H1 (cell line): Measurements from ENCODE around the gene BLTP3B. TPM values are rescaled to one million over a fixed set of nuclear protein-coding genes. Genes with fewer than 3 reads are reported as not detected.

Experiments used
- CTCF ChIA-PET: fragments of 300-600 bp; sonication (Branson Sonifier 250); formaldehyde crosslinking; loops from one replicate; lab custom pipeline; 2021; ENCODE audit not compliant: partially characterized antibody; lab: Charles Lee
- POLR2A ChIA-PET: fragments of 300-600 bp; sonication (Branson Sonifier 250); formaldehyde crosslinking; loops from one replicate; lab custom pipeline; 2021; ENCODE audit warnings: inconsistent platforms; ENCODE audit not compliant: partially characterized antibody; lab: Charles Lee
- DNase-seq, 2 experiments: peaks; one replicate each; pipeline versions ENCODE4 v3.0.0 to v3.0.0-alpha.2; 2010 to 2022; ENCODE audit warnings: low spot score in 2 of 2, low read depth in 1 of 2, mixed read lengths in 1 of 2
- FAIRE-seq: peaks from 2 replicates; lab custom pipeline; 2011; peaks lifted over from hg19 to GRCh38; lab: Jason Lieb, UNC
- H2AFZ ChIP-seq: 2 replicates; pipeline ENCODE4 v1.8.1; 2012; ENCODE audit warnings: low read length, inconsistent platforms
- H2AK5ac ChIP-seq: 2 replicates; pipeline ENCODE4 v1.6.1; 2013; ENCODE audit warnings: low read depth, low read length
- H2BK120ac ChIP-seq: replicated peaks from 2 replicates; pipeline ENCODE3; 2013; ENCODE audit warnings: low read depth, low read length, inconsistent platforms
- H2BK12ac ChIP-seq: 2 replicates; pipeline ENCODE4 v1.6.1; 2013; ENCODE audit warnings: low read depth, low read length
- H2BK15ac ChIP-seq: 2 replicates; pipeline ENCODE4 v1.6.1; 2013; ENCODE audit warnings: low read length
- H2BK20ac ChIP-seq: 2 replicates; pipeline ENCODE4 v1.6.1; 2013; ENCODE audit warnings: low read length
- H2BK5ac ChIP-seq: 2 replicates; pipeline ENCODE4 v1.6.1; 2013; ENCODE audit warnings: low read depth, low read length
- H3K14ac ChIP-seq: 2 replicates; pipeline ENCODE4 v1.6.1; 2013; ENCODE audit warnings: inconsistent platforms; ENCODE audit not compliant: insufficient read length
- H3K18ac ChIP-seq: 2 replicates; pipeline ENCODE4 v1.6.1; 2013; ENCODE audit warnings: low read length; ENCODE audit errors: extremely low read depth
- H3K23ac ChIP-seq: 2 replicates; pipeline ENCODE4 v1.6.1; 2013; ENCODE audit warnings: inconsistent platforms; ENCODE audit not compliant: insufficient read length
- H3K23me2 ChIP-seq: 2 replicates; pipeline ENCODE4 v1.6.1; 2013; ENCODE audit warnings: low read depth, low read length
- H3K27ac ChIP-seq: 2 replicates; pipeline ENCODE4 v1.6.1; 2011; ENCODE audit warnings: low read depth, low read length, inconsistent platforms
- H3K27me3 ChIP-seq, 4 experiments: replicated peaks in 1 of 4; 1 replicate in 1 of 4; 2 replicates in 3 of 4; pipeline versions ENCODE4 v1.6.1 to v1.8.1; 2011 to 2013; ENCODE audit warnings: low read length in 3 of 4, mild to moderate bottlenecking in 3 of 4, inconsistent platforms in 2 of 4, mixed read lengths in 2 of 4, moderate library complexity in 1 of 4; ENCODE audit not compliant: control insufficient read depth in 3 of 4, insufficient read depth in 3 of 4; ENCODE audit errors: extremely low read depth in 1 of 4
- H3K36me3 ChIP-seq, 4 experiments: 2 replicates each; pipeline versions ENCODE4 v1.6.1 to v1.8.1; 2011 to 2013; ENCODE audit warnings: mild to moderate bottlenecking in 4 of 4, low read length in 3 of 4, moderate library complexity in 2 of 4, control low read depth in 1 of 4, inconsistent platforms in 1 of 4; ENCODE audit not compliant: insufficient read depth in 4 of 4, control insufficient read depth in 2 of 4
- H3K4ac ChIP-seq: replicated peaks from 2 replicates; pipeline ENCODE3; 2013; ENCODE audit warnings: low read length, low read depth, mixed read lengths, inconsistent platforms; ENCODE audit not compliant: insufficient read length
- H3K4me1 ChIP-seq, 4 experiments: replicated peaks in 1 of 4; 1 replicate in 1 of 4; 2 replicates in 3 of 4; pipeline versions ENCODE4 v1.6.1 to v1.8.1; 2011 to 2013; ENCODE audit warnings: low read length in 3 of 4, inconsistent platforms in 2 of 4, mixed read lengths in 1 of 4; ENCODE audit not compliant: insufficient read depth in 4 of 4, control insufficient read depth in 3 of 4
- H3K4me2 ChIP-seq, 2 experiments: 2 replicates each; pipeline versions ENCODE4 v1.6.1 to v1.8.1; 2011 to 2013; ENCODE audit warnings: low read depth in 2 of 2, low read length in 2 of 2, control low read depth in 1 of 2, inconsistent platforms in 1 of 2, mild to moderate bottlenecking in 1 of 2; ENCODE audit not compliant: insufficient read depth in 1 of 2
- H3K4me3 ChIP-seq, 4 experiments: fragments of 200-600, 300-600 bp in 1 of 4; sonication (generic), shearing (Covaris generic), sonication (Bioruptor Twin) in 1 of 4; 2 replicates each; pipeline versions ENCODE4 v1.5.1 to v1.8.1; 2011 to 2016; ENCODE audit warnings: low read length in 4 of 4, low read depth in 3 of 4, control low read depth in 2 of 4, inconsistent platforms in 2 of 4, mild to moderate bottlenecking in 2 of 4, mixed read lengths in 1 of 4, moderate library complexity in 1 of 4; ENCODE audit not compliant: insufficient read depth in 2 of 4; ENCODE audit errors: extremely low read depth in 1 of 4
- H3K56ac ChIP-seq: replicated peaks from 2 replicates; pipeline ENCODE3; 2013; ENCODE audit warnings: low read depth, mild to moderate bottlenecking, mixed read lengths, low read length, inconsistent platforms; ENCODE audit not compliant: insufficient read length
- H3K79me1 ChIP-seq: 2 replicates; pipeline ENCODE4 v1.6.1; 2013; ENCODE audit warnings: low read depth, low read length, control low read depth
- H3K79me2 ChIP-seq, 2 experiments: 2 replicates each; pipeline versions ENCODE4 v1.6.1 to v1.8.1; 2012 to 2013; ENCODE audit warnings: low read length in 2 of 2, mild to moderate bottlenecking in 2 of 2, inconsistent platforms in 1 of 2; ENCODE audit not compliant: insufficient read depth in 2 of 2, control insufficient read depth in 1 of 2
- H3K9ac ChIP-seq, 4 experiments: replicated peaks in 1 of 4; 1 replicate in 1 of 4; 2 replicates in 3 of 4; pipeline versions ENCODE4 v1.6.1 to v1.8.1; 2011 to 2013; ENCODE audit warnings: low read depth in 3 of 4, low read length in 3 of 4, control low read depth in 2 of 4, mild to moderate bottlenecking in 2 of 4, moderate library complexity in 2 of 4, inconsistent platforms in 1 of 4; ENCODE audit errors: extremely low read depth in 1 of 4
- H3K9me3 ChIP-seq, 2 experiments: 2 replicates each; pipeline versions ENCODE4 v1.6.1 to v1.8.1; 2012 to 2013; ENCODE audit warnings: mild to moderate bottlenecking in 2 of 2, moderate library complexity in 2 of 2, control low read depth in 1 of 2, inconsistent platforms in 1 of 2, low read depth in 1 of 2, low read length in 1 of 2, mixed read lengths in 1 of 2; ENCODE audit not compliant: insufficient read depth in 2 of 2
- H4K20me1 ChIP-seq, 2 experiments: replicated peaks in 1 of 2; 2 replicates each; pipeline versions ENCODE3 to v1.8.1; 2011 to 2013; ENCODE audit warnings: inconsistent platforms in 2 of 2, low read length in 2 of 2, mild to moderate bottlenecking in 1 of 2; ENCODE audit not compliant: insufficient read depth in 2 of 2, control insufficient read depth in 1 of 2
- H4K5ac ChIP-seq: 2 replicates; pipeline ENCODE4 v1.6.1; 2013; ENCODE audit warnings: low read length, low read depth, mixed read lengths, inconsistent platforms; ENCODE audit not compliant: insufficient read length
- H4K8ac ChIP-seq: 2 replicates; pipeline ENCODE4 v1.8.0; 2013; ENCODE audit warnings: mild to moderate bottlenecking, moderate library complexity, low read length, inconsistent platforms; ENCODE audit not compliant: insufficient read depth; ENCODE audit errors: extremely low read depth
- H4K91ac ChIP-seq: replicated peaks from 2 replicates; pipeline ENCODE3; 2013; ENCODE audit warnings: low read length, mixed read lengths, inconsistent platforms; ENCODE audit not compliant: insufficient read length
- ATF3 ChIP-seq: IDR thresholded peaks from 2 replicates; pipeline ENCODE4 v1.6.1; 2011; ENCODE audit warnings: low read depth, mild to moderate bottlenecking, low read length; ENCODE audit not compliant: insufficient read depth
- CEBPB ChIP-seq: IDR thresholded peaks from 2 replicates; pipeline ENCODE4 v1.6.1; 2012; ENCODE audit warnings: low read depth, low read length
- CTCF ChIP-seq, 3 experiments: IDR thresholded peaks; 1 replicate in 2 of 3; 2 replicates in 1 of 3; pipeline versions ENCODE4 v1.5.1 to v1.6.1; 2011; ENCODE audit warnings: low read length in 3 of 3, mild to moderate bottlenecking in 3 of 3, inconsistent platforms in 2 of 3, low read depth in 1 of 3, moderate library complexity in 1 of 3; ENCODE audit not compliant: insufficient read depth in 1 of 3; ENCODE audit errors: control extremely low read depth in 1 of 3
- FOSL1 ChIP-seq: IDR thresholded peaks from 2 replicates; pipeline ENCODE4 v1.6.1; 2011; ENCODE audit warnings: mild to moderate bottlenecking, low read depth, low read length, moderate library complexity; ENCODE audit not compliant: insufficient read depth
- NANOG ChIP-seq: IDR thresholded peaks from 2 replicates; pipeline ENCODE4 v1.6.1; 2011; ENCODE audit warnings: low read length, low read depth, mild to moderate bottlenecking, inconsistent platforms; ENCODE audit not compliant: insufficient read depth, poor library complexity, severe bottlenecking
- RAD21 ChIP-seq, 2 experiments: IDR thresholded peaks in 1 of 2; conservative IDR thresholded peaks in 1 of 2; 2 replicates each; pipeline ENCODE4 v1.6.1; 2011; ENCODE audit warnings: low read depth in 2 of 2, low read length in 2 of 2, improper control_type of control experiment in 1 of 2, inconsistent platforms in 1 of 2, mild to moderate bottlenecking in 1 of 2, moderate library complexity in 1 of 2
- SP1 ChIP-seq: IDR thresholded peaks from 2 replicates; pipeline ENCODE4 v1.6.1; 2011; ENCODE audit warnings: low read depth, low read length
- SRF ChIP-seq: IDR thresholded peaks from 2 replicates; pipeline ENCODE4 v1.6.1; 2011; ENCODE audit warnings: mild to moderate bottlenecking, low read depth, low read length, moderate library complexity
- WGBS, 2 experiments: shearing (Covaris generic) in 1 of 2; methylation state at CpG; one replicate each; pipeline versions ENCODE4 v1.1.6 to v1.1.7; 2013 to 2015; ENCODE audit warnings: low lambda C conversion rate in 2 of 2, mixed read lengths in 2 of 2, inconsistent platforms in 1 of 2, low coverage in 1 of 2, missing lambda C conversion rate in 1 of 2; ENCODE audit not compliant: insufficient replicate concordance in 2 of 2, insufficient coverage in 1 of 2, insufficient read length in 1 of 2; ENCODE audit errors: extremely low coverage in 1 of 2, missing lambda C conversion rate in 1 of 2; 5-methylcytosine and 5-hydroxymethylcytosine counted together
- polyA plus RNA-seq, 7 experiments: library from polyadenylated mRNA; depleted of rRNA in 3 of 7; stranded (reverse) in 5 of 7; unstranded in 2 of 7; fragments of >200 nt in 5 of 7; fragments of 200-250 nt in 2 of 7; gene quantifications; 1 replicate in 5 of 7; 2 replicates in 1 of 7; 4 replicates in 1 of 7; pipeline versions ENCODE4 v1.2.1 to v1.2.3, GENCODE V29; 2011 to 2013; ENCODE audit warnings: missing spikeins in 2 of 7, mixed read lengths in 2 of 7
- total RNA-seq: library from RNA; stranded (reverse); fragmentation: NEBNext Ultra II Directional; extraction: Animal tissue kit (Norgen Biotek cat#: 25700); gene quantifications from 2 replicates; pipeline ENCODE4 v1.2.1, GENCODE V29; 2021

The BLTP3B gene
- total and polyA plus RNA-seq, 2 of the 8 experiments (the other 6 are each of a cell fraction or from before 2014, with no cell fraction given): 7.0 to 28.6 TPM

- Histone ChIP-seq H4K20me1 (peaks cover 0 to 7% of the 10 kb centered on the region in 2 experiments), H3K4me1 (peaks cover 0 to 2% (median 1%) of the 10 kb centered on the region in 4 experiments; a peak in 1 of 7 replicates), H3K18ac (no peak overlapping the region), H2AK5ac (no peak overlapping the region), H3K27ac (no peak overlapping the region), H3K79me1 (peaks cover 4% of the 10 kb centered on the region), H2BK12ac (no peak overlapping the region), H2AFZ (no peak overlapping the region), H3K4ac (no peak overlapping the region), H3K4me2 (no peak overlapping the region), H4K91ac (no peak overlapping the region), H3K14ac (no peak overlapping the region), H2BK15ac (no peak overlapping the region), H3K36me3 (peaks cover 0 to 5% (median 0%) of the 10 kb centered on the region in 4 experiments; a peak in 1 of 8 replicates), H3K9me3 (peaks cover 3 to 6% of the 10 kb centered on the region in 2 experiments; a peak in 2 of 4 replicates), H2BK120ac (no peak overlapping the region), H3K9ac (no peak overlapping the region), H3K56ac (no peak overlapping the region), H3K23me2 (no peaks in the 10 kb centered on the region), H3K79me2 (peaks cover 4 to 86% of the 10 kb centered on the region in 2 experiments; a peak in 3 of 4 replicates), H4K8ac (no peak overlapping the region), H3K4me3 (no peak overlapping the region), H2BK20ac (no peak overlapping the region), H2BK5ac (no peak overlapping the region), H3K23ac (no peak overlapping the region), H3K27me3 (no peaks in the 10 kb centered on the region), H4K5ac (no peak overlapping the region)
- CTCF ChIA-PET: interaction anchor here (0.6 to 5.7 kb wide), 15 partner anchors 9 to 1020 kb away, joined by 3 to 31 read pairs (median 4); no protein-coding TSS in a partner anchor
- POLR2A ChIA-PET: interaction anchor here (2.0 kb wide), 1 partner anchor 10 kb away, joined by 7 read pairs; no protein-coding TSS in a partner anchor
- FAIRE-seq (peak; percentile 82), DNase-seq (no peak)
- TF ChIP-seq NANOG (no peak), SRF (no peak), CEBPB (peak; percentile 100), FOSL1 (no peak), RAD21 (IDR thresholded peaks at IDR 0.05 in 1 of 2, conservative IDR thresholded peaks at IDR 0.05 in 1 of 2; ENCODE audit: low read depth in 2 of 2, low read length in 2 of 2) (peak; percentile 58 to 64), CTCF (IDR thresholded peaks at IDR 0.05; ENCODE audit: control extremely low read depth in 1 of 3, insufficient read depth in 1 of 3, low read depth in 1 of 3, low read length in 3 of 3) (peak; percentile 52 to 68 (median 66)), ATF3 (peak; percentile 67; the same call in 1 of the 2 replicates), SP1 (0 out of 2 replicates have a peak, but pooled peaks have one; percentile 23)
- 5% methylated on average over 1 of the region's 1 CpG; no CpG with 5 or more reads in 1 of the 2 experiments for WGBS, 2 experiments
Observed at GRCh38 chr12:100128512-100128908, 14.2 kb downstream of the BLTP3B start.
